GM12801 (cell line): Measurements from ENCODE around the gene HEPN1.

ENCODE experiments used
- TF ChIP-seq, protein P1 (sequence below): IDR thresholded peaks from one replicate; pipeline ENCODE4 v1.5.1; 2011; ENCODE audit warnings: control low read depth; ENCODE audit not compliant: insufficient read length; ENCODE audit errors: extremely low read depth

The HEPN1 gene

DNA sequence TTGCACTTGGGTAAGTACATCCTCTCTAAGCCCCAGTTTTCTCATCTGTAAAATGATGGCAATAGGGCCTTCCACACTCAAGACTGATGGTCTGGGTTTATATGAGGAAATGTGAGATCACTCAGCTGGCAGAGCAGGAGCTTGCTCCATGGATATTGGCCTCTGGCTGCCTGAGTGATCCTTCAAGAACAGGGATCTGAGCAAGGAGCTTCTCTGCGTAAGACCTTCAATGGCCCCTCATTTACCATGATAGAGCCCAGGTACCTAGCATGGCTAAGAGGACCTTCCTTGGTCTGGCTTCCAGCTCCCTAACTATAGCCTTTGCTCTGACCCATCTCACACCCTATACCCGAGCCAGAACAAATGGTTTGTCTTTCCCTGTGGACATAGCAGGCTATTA is 26.9 kb upstream of the HEPN1 start:
- TF ChIP-seq, protein P1, sequence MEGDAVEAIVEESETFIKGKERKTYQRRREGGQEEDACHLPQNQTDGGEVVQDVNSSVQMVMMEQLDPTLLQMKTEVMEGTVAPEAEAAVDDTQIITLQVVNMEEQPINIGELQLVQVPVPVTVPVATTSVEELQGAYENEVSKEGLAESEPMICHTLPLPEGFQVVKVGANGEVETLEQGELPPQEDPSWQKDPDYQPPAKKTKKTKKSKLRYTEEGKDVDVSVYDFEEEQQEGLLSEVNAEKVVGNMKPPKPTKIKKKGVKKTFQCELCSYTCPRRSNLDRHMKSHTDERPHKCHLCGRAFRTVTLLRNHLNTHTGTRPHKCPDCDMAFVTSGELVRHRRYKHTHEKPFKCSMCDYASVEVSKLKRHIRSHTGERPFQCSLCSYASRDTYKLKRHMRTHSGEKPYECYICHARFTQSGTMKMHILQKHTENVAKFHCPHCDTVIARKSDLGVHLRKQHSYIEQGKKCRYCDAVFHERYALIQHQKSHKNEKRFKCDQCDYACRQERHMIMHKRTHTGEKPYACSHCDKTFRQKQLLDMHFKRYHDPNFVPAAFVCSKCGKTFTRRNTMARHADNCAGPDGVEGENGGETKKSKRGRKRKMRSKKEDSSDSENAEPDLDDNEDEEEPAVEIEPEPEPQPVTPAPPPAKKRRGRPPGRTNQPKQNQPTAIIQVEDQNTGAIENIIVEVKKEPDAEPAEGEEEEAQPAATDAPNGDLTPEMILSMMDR, result no peak

DNA sequence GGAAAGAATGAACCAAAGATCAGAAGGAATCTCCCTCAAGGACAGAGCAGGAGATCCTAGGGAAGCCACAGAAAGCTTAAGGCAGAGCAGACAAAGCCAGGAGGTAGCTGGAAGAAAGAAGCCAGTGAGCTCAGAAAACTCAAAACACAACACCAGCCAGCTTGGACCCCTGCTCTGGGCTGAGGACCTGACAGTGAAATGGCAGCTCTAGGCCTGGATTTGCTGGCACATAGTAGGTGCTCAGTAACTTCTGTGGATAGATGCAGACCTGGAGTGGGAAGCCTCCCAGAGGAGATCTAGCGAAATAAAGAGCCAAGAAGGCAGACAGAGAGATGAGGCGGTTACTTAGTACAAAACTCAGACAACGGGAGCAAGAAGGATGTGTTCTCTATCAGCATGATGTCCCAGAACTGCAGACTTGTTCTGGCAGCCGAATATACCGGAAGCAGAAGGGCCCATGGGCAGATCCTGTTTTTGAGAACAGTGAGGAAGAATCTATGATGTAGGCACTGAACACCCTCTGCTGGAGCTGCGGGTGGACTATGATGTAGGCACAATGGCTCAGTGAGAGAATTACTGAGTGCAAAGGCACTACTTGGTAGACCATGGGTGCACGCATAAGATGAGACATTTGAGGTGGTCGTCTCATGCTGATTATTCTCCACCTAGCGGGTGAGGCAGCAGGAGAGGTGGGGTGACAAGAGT is 26.1 kb upstream of the HEPN1 start:
- TF ChIP-seq, protein P1, result no peak

DNA sequence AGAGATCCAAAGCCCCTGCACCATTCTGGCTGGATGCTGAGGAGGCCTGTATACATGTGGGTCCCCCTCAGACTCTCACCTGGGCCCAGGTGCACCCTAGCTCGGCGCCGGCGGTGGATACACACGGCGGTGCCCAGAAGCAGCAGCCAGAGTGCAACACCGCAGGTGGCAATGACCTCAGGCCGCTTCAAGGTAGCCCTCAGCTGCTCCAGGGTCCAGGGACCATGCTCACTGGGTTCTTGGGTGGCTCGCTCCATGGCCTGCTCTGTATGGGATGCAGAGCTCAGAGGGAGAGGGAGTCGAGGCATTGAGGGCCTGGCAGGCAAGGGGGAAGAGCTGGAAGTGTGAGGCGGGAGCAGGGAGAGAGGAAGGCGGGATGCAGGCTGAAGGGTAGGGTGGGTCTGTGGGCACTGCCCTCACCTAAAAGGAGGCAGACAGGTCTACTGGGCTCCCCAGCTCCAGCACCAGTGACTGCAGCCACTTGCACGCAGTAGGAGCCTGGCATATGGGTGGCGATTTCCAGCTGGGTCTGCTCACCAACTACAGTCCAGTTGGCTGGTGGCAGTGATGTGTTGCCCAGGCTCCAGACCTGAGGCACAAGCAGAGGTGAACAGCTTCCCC is 25.2 kb upstream of the HEPN1 start:
- TF ChIP-seq, protein P1, result no peak

DNA sequence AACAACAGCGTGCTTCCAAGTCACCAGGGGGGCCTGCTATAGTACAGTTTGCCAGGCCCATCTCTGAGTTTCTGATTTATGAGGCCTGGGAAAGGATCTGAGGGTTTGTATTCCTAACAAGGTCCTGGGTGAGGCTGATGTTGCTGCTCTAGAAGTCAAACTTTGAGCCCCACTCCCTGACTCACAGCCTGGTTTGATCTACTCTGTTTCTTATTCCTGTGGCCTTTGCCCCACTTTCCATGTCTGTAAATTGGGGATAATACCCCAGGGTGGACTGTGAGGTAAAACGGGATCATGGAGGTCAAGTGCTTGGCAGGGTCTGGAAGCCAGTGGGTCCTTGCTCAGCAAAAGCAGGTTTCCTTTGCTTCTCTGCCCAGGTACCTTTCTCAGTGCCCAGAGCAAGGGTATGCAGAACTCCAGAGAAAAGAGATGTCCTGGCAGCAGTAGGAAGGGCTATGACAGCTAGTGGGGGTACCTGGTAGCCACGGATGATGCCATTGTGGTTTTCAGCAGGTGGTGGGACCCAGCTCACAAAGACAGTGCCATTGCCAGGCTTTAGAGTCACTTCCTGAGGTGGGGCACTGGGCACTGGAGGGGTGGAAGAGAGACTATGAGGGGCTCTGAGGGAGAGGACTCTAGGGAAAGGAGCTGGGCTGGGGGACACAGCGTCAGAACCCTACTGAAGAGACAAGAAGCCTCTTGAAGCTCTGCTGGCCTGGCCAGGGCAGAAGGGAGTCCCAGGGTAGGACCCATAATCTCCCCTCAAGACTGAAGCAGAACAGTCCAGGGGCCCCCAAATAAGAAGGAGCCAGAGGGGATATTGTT is 24.2 kb upstream of the HEPN1 start:
- TF ChIP-seq, protein P1, result no peak

DNA sequence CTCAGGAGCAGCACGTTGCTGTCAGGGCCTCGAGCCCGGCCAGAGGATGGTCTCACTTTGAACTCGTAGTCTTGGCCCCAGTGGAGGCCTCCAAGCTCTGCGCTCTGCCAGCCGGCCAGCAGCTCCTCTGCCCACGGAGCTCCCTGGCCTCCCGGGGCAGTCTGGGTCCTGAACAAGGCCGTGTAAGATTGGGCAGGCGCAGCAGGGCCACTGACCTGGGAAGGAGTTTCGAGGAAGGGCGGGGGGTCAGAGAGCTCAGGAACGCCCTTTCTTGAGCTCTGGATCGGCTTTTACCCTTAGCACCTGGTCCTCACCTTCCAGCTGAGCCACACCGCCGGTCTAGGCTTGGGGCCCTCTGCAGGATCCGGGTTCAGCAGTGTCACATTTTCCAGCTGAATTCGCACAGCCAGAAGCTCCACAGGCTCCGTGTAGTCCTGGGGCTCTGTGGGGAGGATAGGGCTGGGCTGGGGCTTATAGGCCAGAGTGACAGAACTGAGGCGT is 23.5 kb upstream of the HEPN1 start:
- TF ChIP-seq, protein P1, result no peak

DNA sequence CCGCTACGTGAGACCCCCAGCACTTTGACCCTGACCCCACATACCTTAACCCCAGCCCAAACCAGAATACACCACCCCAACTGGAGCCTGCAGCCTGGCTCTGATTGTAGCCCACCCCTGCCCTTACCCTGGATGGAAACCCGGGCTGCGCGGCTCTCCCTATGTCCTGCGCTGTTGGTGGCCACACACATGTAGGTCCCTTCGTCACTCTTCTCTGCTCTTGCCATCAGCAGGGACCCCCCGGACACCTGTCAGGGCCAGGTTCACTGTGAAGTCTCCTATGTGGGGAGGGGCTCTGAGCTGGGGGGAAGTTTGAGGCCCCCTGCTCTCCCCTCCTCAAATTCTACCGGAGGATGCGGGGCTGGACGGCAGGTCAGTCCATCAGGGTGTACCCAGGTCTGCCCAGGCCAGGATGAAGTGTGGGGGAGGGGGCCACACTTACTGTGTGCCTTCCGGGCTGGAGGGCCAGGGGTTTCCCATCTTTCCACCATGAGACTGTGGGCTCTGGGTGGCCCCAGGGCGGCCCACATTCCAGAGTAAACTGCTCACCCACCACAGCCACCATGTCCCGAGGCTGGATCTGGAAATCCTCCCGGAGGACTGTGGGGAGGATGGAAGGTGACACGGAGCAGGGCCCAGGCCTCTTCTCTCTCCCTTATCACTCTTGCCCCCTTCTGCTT is 22.8 kb upstream of the HEPN1 start:
- TF ChIP-seq, protein P1, result no peak
